ENCODE measurements around the gene TMEM272. TPM values are rescaled to one million over a fixed set of nuclear protein-coding genes. Genes with fewer than 3 reads are reported as not detected.
A peak's percentile ranks its signal among the peaks of the same experiment; 100 is the strongest.

TMEM272 gene
- total and polyA plus RNA-seq, 9 of the 15 experiments (the other 6 are each of a cell fraction or from before 2014, with no cell fraction given) = 0.04 to 0.16 (median 0.06) TPM; not detected in 2

GRCh38 chr13:51803422-51804294 is 41.3 kb downstream of the TMEM272 start, which contains the start of gene DHRS12 (continued):
- TF ChIP-seq ZNF395 (CRISPR knock-in tag; IDR thresholded peaks at IDR 0.05) (0 out of 2 replicates have a peak, but pooled peaks have one; percentile 52), POLR2G (IDR thresholded peaks at IDR 0.05; ENCODE audit: low read depth, low read length) (peak; percentile 92), VEZF1 (CRISPR knock-in tag; IDR thresholded peaks at IDR 0.05) (peak; percentile 81), CEBPB (tag; IDR thresholded peaks at IDR 0.05) (peak; percentile 83), DDX20 (tag; IDR thresholded peaks at IDR 0.05; ENCODE audit: low read depth) (no peak), TBL1XR1 (IDR thresholded peaks at IDR 0.05; ENCODE audit: low read length in 2 of 2) (peak in 1 of 2 experiments; percentile 74; a peak in 2 of 4 replicates), CSDE1 (IDR thresholded peaks at IDR 0.05) (no peak)
- TF ChIP-seq, protein P1, sequence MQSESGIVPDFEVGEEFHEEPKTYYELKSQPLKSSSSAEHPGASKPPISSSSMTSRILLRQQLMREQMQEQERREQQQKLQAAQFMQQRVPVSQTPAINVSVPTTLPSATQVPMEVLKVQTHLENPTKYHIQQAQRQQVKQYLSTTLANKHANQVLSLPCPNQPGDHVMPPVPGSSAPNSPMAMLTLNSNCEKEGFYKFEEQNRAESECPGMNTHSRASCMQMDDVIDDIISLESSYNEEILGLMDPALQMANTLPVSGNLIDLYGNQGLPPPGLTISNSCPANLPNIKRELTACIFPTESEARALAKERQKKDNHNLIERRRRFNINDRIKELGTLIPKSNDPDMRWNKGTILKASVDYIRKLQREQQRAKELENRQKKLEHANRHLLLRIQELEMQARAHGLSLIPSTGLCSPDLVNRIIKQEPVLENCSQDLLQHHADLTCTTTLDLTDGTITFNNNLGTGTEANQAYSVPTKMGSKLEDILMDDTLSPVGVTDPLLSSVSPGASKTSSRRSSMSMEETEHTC (IDR thresholded peaks at IDR 0.05) = 0 out of 2 replicates have a peak, but pooled peaks have one; percentile 33
- TF ChIP-seq, protein P2, sequence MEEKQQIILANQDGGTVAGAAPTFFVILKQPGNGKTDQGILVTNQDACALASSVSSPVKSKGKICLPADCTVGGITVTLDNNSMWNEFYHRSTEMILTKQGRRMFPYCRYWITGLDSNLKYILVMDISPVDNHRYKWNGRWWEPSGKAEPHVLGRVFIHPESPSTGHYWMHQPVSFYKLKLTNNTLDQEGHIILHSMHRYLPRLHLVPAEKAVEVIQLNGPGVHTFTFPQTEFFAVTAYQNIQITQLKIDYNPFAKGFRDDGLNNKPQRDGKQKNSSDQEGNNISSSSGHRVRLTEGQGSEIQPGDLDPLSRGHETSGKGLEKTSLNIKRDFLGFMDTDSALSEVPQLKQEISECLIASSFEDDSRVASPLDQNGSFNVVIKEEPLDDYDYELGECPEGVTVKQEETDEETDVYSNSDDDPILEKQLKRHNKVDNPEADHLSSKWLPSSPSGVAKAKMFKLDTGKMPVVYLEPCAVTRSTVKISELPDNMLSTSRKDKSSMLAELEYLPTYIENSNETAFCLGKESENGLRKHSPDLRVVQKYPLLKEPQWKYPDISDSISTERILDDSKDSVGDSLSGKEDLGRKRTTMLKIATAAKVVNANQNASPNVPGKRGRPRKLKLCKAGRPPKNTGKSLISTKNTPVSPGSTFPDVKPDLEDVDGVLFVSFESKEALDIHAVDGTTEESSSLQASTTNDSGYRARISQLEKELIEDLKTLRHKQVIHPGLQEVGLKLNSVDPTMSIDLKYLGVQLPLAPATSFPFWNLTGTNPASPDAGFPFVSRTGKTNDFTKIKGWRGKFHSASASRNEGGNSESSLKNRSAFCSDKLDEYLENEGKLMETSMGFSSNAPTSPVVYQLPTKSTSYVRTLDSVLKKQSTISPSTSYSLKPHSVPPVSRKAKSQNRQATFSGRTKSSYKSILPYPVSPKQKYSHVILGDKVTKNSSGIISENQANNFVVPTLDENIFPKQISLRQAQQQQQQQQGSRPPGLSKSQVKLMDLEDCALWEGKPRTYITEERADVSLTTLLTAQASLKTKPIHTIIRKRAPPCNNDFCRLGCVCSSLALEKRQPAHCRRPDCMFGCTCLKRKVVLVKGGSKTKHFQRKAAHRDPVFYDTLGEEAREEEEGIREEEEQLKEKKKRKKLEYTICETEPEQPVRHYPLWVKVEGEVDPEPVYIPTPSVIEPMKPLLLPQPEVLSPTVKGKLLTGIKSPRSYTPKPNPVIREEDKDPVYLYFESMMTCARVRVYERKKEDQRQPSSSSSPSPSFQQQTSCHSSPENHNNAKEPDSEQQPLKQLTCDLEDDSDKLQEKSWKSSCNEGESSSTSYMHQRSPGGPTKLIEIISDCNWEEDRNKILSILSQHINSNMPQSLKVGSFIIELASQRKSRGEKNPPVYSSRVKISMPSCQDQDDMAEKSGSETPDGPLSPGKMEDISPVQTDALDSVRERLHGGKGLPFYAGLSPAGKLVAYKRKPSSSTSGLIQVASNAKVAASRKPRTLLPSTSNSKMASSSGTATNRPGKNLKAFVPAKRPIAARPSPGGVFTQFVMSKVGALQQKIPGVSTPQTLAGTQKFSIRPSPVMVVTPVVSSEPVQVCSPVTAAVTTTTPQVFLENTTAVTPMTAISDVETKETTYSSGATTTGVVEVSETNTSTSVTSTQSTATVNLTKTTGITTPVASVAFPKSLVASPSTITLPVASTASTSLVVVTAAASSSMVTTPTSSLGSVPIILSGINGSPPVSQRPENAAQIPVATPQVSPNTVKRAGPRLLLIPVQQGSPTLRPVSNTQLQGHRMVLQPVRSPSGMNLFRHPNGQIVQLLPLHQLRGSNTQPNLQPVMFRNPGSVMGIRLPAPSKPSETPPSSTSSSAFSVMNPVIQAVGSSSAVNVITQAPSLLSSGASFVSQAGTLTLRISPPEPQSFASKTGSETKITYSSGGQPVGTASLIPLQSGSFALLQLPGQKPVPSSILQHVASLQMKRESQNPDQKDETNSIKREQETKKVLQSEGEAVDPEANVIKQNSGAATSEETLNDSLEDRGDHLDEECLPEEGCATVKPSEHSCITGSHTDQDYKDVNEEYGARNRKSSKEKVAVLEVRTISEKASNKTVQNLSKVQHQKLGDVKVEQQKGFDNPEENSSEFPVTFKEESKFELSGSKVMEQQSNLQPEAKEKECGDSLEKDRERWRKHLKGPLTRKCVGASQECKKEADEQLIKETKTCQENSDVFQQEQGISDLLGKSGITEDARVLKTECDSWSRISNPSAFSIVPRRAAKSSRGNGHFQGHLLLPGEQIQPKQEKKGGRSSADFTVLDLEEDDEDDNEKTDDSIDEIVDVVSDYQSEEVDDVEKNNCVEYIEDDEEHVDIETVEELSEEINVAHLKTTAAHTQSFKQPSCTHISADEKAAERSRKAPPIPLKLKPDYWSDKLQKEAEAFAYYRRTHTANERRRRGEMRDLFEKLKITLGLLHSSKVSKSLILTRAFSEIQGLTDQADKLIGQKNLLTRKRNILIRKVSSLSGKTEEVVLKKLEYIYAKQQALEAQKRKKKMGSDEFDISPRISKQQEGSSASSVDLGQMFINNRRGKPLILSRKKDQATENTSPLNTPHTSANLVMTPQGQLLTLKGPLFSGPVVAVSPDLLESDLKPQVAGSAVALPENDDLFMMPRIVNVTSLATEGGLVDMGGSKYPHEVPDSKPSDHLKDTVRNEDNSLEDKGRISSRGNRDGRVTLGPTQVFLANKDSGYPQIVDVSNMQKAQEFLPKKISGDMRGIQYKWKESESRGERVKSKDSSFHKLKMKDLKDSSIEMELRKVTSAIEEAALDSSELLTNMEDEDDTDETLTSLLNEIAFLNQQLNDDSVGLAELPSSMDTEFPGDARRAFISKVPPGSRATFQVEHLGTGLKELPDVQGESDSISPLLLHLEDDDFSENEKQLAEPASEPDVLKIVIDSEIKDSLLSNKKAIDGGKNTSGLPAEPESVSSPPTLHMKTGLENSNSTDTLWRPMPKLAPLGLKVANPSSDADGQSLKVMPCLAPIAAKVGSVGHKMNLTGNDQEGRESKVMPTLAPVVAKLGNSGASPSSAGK (IDR thresholded peaks at IDR 0.05) = peak; percentile 65; the same call in 1 of the 2 replicates
